Ascending aorta (tissue), 2 donors: ENCODE results near the gene KCNN3. TPM values are rescaled to one million over a fixed set of nuclear protein-coding genes. Genes with fewer than 3 reads are reported as not detected.

ENCODE experiments used
- DNase-seq, 2 donors: peaks; one replicate each; pipeline ENCODE4 v3.0.0-alpha.2; 2019; ENCODE audit warnings: low spot score in 2 of 2
- H3K27ac ChIP-seq, 2 donors: fragments of 200-600 bp; sonication (generic); one replicate each; pipeline ENCODE4 v1.5.1; 2016 to 2017; ENCODE audit warnings: mild to moderate bottlenecking in 1 of 2
- H3K27me3 ChIP-seq: fragments of 200-600 bp; sonication (generic); one replicate; pipeline ENCODE4 v1.5.1; 2017
- H3K36me3 ChIP-seq, 2 donors: fragments of 200-600 bp; sonication (generic); one replicate each; pipeline ENCODE4 v1.5.1; 2016
- H3K4me1 ChIP-seq, 2 donors: fragments of 200-600 bp; sonication (generic); one replicate each; pipeline ENCODE4 v1.5.1; 2016 to 2017; ENCODE audit warnings: mild to moderate bottlenecking in 1 of 2
- H3K4me3 ChIP-seq, 2 donors: fragments of 200-600 bp; sonication (generic); one replicate each; pipeline ENCODE4 v1.5.1; 2016 to 2017; ENCODE audit warnings: mild to moderate bottlenecking in 1 of 2
- H3K9me3 ChIP-seq, 2 donors: fragments of 200-600 bp; sonication (generic); one replicate each; pipeline ENCODE4 v1.5.1; 2016
- intact Hi-C: fragments of 100-400 bp; cut with DNase I; formaldehyde crosslinking; loops from one replicate; pipeline ENCODE4 v1.15.1; 2023
- total RNA-seq: library from RNA; depleted of rRNA; stranded (reverse); fragments of >200 nt; gene quantifications from one replicate; pipeline ENCODE4 v1.1.0, GENCODE V29; 2016
- TF ChIP-seq, protein P1 (sequence below), 3 experiments: fragments of 200-600 bp in 2 of 3; fragments of 450-650 bp in 1 of 3; sonication (generic) in 2 of 3; IDR thresholded peaks; one replicate each; pipeline ENCODE4 v1.5.1; 2016 to 2019; ENCODE audit warnings: antibody characterized with exemption in 3 of 3, mild to moderate bottlenecking in 1 of 3, moderate library complexity in 1 of 3

Gene KCNN3
- total RNA-seq, 1 donor from 2014 or later: 24.6 TPM

DNA sequence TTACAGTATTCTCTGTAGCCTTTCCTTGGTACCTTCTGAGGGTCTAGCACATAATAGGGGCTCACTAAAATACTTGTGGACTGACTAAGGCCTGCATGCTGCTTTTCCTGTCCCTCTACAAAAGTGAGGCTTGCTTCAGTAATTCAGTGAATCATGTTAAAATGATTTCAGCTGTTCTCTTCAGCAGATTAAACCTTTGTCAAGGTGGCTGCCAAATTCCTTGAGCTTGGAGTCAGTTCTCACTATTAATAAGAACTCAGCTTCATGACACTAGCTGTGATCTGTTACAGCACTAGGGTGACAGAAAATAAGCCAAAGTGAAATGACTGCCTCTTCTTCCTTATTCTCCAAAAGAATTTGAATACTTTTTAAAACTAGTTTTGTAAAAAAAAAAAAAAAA lies 128.8 kb downstream of the KCNN3 start:
- intact Hi-C loops: no loop called here
- Histone ChIP-seq H3K4me1 (no peaks in the 10 kb centered on the region), H3K27ac (no peak overlapping the region), H3K9me3 (no peaks in the 10 kb centered on the region), H3K4me3 (no peak overlapping the region), H3K36me3 (no peaks in the 10 kb centered on the region), H3K27me3 (no peaks in the 10 kb centered on the region)
- DNase-seq: no peak
- TF ChIP-seq, protein P1, sequence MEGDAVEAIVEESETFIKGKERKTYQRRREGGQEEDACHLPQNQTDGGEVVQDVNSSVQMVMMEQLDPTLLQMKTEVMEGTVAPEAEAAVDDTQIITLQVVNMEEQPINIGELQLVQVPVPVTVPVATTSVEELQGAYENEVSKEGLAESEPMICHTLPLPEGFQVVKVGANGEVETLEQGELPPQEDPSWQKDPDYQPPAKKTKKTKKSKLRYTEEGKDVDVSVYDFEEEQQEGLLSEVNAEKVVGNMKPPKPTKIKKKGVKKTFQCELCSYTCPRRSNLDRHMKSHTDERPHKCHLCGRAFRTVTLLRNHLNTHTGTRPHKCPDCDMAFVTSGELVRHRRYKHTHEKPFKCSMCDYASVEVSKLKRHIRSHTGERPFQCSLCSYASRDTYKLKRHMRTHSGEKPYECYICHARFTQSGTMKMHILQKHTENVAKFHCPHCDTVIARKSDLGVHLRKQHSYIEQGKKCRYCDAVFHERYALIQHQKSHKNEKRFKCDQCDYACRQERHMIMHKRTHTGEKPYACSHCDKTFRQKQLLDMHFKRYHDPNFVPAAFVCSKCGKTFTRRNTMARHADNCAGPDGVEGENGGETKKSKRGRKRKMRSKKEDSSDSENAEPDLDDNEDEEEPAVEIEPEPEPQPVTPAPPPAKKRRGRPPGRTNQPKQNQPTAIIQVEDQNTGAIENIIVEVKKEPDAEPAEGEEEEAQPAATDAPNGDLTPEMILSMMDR (IDR thresholded peaks at IDR 0.05): no peak

DNA sequence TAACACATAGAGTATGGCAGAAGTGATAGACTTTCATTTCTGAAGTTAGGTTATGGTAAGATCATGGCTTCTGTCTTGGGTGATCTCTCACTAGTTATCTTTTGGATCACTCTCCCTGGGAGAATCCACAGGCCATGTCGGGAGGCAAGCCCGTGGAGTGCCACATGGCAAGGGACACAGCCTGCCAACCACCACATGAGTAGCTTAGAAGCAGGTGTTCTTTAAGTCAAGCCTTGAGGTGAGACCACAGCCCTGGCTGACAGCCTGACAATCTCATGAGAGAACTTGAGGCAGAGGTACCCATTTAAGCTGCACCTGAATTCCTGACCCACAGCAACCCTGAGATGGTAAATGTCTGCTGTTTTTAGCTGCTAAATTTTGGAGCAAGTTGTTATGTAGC lies 130.4 kb downstream of the KCNN3 start:
- TF ChIP-seq, protein P1 (IDR thresholded peaks at IDR 0.05): no peak
- no peaks in the 10 kb centered on the region for H3K36me3 ChIP-seq
- intact Hi-C loops: no loop called here
- H3K9me3 ChIP-seq: no peaks in the 10 kb centered on the region
- no peak for DNase-seq
- H3K27me3 ChIP-seq: no peaks in the 10 kb centered on the region
- H3K4me1 ChIP-seq: no peaks in the 10 kb centered on the region
- H3K27ac ChIP-seq: no peak overlapping the region
- H3K4me3 ChIP-seq: no peak overlapping the region

DNA sequence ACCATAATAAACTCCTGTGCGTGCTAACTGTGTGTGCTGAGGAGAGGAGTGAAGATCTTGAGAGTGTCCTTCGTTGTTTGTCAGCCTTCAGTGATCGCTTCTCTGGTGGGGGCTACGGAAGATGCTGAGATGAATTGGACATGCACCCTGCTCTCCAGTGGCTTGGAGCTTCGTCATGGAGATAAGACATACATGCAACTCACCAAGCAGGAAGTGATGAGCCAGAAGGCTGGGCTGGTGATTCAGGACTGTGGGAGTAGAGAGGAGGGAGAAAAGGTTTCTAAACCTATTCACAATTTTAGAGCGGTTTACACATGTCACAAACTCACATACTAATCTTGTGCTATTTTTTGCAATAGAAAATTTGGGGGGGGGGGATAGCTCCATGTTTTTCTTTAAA lies 133.2 kb downstream of the KCNN3 start:
- TF ChIP-seq, protein P1 (IDR thresholded peaks at IDR 0.05): no peak
- H3K27ac ChIP-seq: no peak overlapping the region
- H3K4me3 ChIP-seq: no peak overlapping the region
- H3K9me3 ChIP-seq: no peaks in the 10 kb centered on the region
- no peaks in the 10 kb centered on the region for H3K36me3 ChIP-seq
- no peaks in the 10 kb centered on the region for H3K27me3 ChIP-seq
- H3K4me1 ChIP-seq: no peaks in the 10 kb centered on the region
- DNase-seq: no peak
- intact Hi-C loops: no loop called here

DNA sequence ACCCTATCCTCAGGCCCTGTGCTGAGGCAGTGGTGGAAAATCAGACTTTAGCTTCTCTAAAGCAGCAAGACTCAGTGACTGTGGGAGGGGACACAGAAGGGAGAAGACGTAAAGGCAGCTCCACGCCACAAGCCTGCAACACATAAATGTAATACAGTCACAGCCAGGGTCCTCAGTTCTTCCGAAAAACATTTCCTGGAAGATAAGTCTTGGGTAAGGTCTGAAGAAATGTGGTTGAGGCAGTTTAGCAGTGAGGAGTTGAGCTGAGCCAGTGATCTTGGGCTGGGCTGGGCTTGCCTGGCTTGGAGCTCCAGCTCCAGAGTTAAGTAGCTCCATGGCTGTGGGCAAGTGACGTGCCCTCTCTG lies 134.3 kb downstream of the KCNN3 start:
- H3K36me3 ChIP-seq: no peaks in the 10 kb centered on the region
- H3K27ac ChIP-seq: no peak overlapping the region
- DNase-seq: no peak
- TF ChIP-seq, protein P1 (IDR thresholded peaks at IDR 0.05): no peak
- no peak overlapping the region for H3K4me3 ChIP-seq
- peaks cover 0 to under 1% of the 10 kb centered on the region in 2 donors for H3K4me1 ChIP-seq
- H3K27me3 ChIP-seq: no peaks in the 10 kb centered on the region
- intact Hi-C loops: no loop called here
- no peaks in the 10 kb centered on the region for H3K9me3 ChIP-seq

- Histone ChIP-seq H3K4me1 (peaks cover 0 to 4% of the 10 kb centered on the region in 2 donors), H3K9me3 (no peaks in the 10 kb centered on the region), H3K27ac (no peak overlapping the region), H3K36me3 (no peaks in the 10 kb centered on the region), H3K27me3 (no peaks in the 10 kb centered on the region), H3K4me3 (no peak overlapping the region)
- DNase-seq: no peak
- intact Hi-C loops: no loop called here
- TF ChIP-seq, protein P1 (IDR thresholded peaks at IDR 0.05): no peak
Measured at GRCh38 chr1:154735061-154735803, 134.8 kb downstream of the KCNN3 start.
